ENCODE data around the gene BANK1.

DNA sequence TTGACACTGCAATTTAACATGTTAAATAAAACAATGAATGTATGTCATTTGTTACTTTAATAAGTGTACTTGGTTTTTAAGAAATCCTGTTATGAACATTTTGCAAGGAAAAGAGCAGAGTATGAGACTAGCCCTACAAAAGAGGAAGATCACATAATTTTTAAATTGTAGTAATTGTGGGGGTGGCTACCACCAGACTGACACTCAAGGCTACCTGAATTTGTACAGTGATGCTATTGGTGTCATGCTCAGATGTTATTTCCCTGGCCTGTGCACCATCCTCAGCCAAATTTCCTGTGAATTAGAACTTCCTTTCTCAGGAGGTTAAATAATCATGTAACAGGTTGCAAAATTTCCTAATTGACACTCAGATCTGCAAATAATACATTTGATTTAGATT is 157.5 kb downstream of the BANK1 start:
- TF ChIP-seq, protein P1, sequence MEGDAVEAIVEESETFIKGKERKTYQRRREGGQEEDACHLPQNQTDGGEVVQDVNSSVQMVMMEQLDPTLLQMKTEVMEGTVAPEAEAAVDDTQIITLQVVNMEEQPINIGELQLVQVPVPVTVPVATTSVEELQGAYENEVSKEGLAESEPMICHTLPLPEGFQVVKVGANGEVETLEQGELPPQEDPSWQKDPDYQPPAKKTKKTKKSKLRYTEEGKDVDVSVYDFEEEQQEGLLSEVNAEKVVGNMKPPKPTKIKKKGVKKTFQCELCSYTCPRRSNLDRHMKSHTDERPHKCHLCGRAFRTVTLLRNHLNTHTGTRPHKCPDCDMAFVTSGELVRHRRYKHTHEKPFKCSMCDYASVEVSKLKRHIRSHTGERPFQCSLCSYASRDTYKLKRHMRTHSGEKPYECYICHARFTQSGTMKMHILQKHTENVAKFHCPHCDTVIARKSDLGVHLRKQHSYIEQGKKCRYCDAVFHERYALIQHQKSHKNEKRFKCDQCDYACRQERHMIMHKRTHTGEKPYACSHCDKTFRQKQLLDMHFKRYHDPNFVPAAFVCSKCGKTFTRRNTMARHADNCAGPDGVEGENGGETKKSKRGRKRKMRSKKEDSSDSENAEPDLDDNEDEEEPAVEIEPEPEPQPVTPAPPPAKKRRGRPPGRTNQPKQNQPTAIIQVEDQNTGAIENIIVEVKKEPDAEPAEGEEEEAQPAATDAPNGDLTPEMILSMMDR (IDR thresholded peaks at IDR 0.05), result no peak
- no peak for TF ChIP-seq ZFX (IDR thresholded peaks at IDR 0.05; ENCODE audit: borderline replicate concordance)

Measured in 22Rv1 (cell line).